Thyroid gland (tissue), 4 donors: ENCODE measurements around the gene ZNF599.

Experiments used
- CTCF ChIP-seq, 6 experiments: fragments of 200-600 bp in 3 of 6; fragments of 450-650 bp in 3 of 6; sonication (generic) in 3 of 6; IDR thresholded peaks; one replicate each; pipeline ENCODE4 v1.5.1; 2016 to 2019; ENCODE audit warnings: antibody characterized with exemption in 6 of 6, mild to moderate bottlenecking in 2 of 6, inconsistent platforms in 1 of 6, moderate library complexity in 1 of 6
- POLR2A ChIP-seq, 2 donors: fragments of 450-650 bp; IDR thresholded peaks; one replicate each; pipeline ENCODE4 v1.6.1; 2017; ENCODE audit warnings: antibody characterized with exemption in 2 of 2, mild to moderate bottlenecking in 2 of 2, moderate library complexity in 1 of 2

DNA sequence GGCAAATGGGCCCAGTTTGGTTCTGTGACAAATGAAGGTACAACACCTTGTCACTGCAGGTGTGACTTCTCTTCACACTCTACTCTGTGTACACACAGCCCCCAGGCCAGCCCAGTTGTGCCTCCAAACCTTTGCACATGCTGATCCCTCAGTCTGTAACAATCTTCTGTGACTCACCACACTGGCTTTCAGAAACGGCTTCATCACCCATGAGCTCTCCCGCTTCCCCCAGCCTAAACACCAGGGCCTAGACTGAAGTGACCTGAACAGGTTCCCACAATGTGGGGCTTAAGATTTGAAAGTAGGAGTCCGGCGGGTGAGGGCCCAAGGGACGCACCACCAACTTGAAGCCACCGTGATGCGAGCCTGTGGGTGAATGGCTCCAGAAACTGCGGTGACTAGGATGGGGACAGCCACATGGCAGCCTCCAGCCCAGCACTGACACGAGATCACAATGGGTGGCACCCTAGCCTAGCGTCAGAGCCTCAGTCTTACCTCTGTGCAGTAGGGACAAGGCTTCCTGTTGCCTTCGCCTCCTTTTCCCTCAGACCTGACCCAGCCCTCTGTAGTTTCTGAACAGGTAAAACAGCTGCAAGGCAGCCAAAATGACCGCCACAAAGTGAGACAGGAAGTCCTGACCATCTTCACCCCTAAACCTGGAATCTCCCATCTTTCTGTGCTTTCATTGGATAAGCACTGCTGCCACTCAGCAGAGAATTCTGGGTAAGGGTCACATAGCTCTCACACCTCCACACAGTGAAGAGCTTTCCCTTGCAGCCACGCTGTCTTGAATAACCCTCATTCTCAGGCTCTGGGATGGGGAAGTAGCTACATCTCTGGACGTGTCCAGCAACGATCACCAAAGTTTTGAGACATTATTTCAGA, 34.2 kb upstream of the ZNF599 start:
- no peak for TF ChIP-seq CTCF (IDR thresholded peaks at IDR 0.05)
- TF ChIP-seq POLR2A (IDR thresholded peaks at IDR 0.05): no peak
